Measurements from ENCODE around the gene EPHB1. TPM values are rescaled to one million over a fixed set of nuclear protein-coding genes. Genes with fewer than 3 reads are reported as not detected.
"Not testable (repeated sequence)": the region's sequence is repeated elsewhere in the genome, so short reads cannot be mapped to it uniquely, and the experiment has no call there.

Gene EPHB1
- polyA plus RNA-seq, 1 of the 3 experiments (the other 2 are of a cell fraction) = 1.2 TPM

- no peak for DNase-seq
- no peaks in the 10 kb centered on the region; a peak in 1 of 4 replicates for H3K4me1 ChIP-seq (ENCODE audit: control insufficient read depth in 1 of 2, insufficient read depth in 2 of 2, low read depth in 1 of 2, low read length in 1 of 2)
- 63% methylated on average over 5 of the region's 5 CpGs for WGBS (ENCODE audit: low lambda C conversion rate)
- H3K9me2 ChIP-seq = no peaks in the 10 kb centered on the region
- TF ChIP-seq CTCF (IDR thresholded peaks at IDR 0.05) (no peak), NRF1 (IDR thresholded peaks at IDR 0.05; ENCODE audit: low read depth, low read length) (no peak), TAF1 (IDR thresholded peaks at IDR 0.05; ENCODE audit: borderline replicate concordance, low read depth, low read length) (no peak), USF2 (IDR thresholded peaks at IDR 0.05; ENCODE audit: borderline replicate concordance, low read depth, low read length) (no peak), MEF2A (IDR thresholded peaks at IDR 0.05; ENCODE audit: borderline replicate concordance, low read depth) (no peak), REST (IDR thresholded peaks at IDR 0.05; ENCODE audit: low read depth, low read length) (no peak), GABPA (IDR thresholded peaks at IDR 0.05; ENCODE audit: low read depth) (no peak), FOXM1 (IDR thresholded peaks at IDR 0.05; ENCODE audit: low read depth) (no peak), SMC3 (IDR thresholded peaks at IDR 0.05; ENCODE audit: low read depth, low read length) (no peak), MXI1 (IDR thresholded peaks at IDR 0.05; ENCODE audit: low read depth, low read length) (no peak), IRF3 (IDR thresholded peaks at IDR 0.05; ENCODE audit: low read depth, low read length) (no peak), RFX5 (IDR thresholded peaks at IDR 0.05; ENCODE audit: low read length) (no peak), EZH2phosphoT487 (IDR thresholded peaks at IDR 0.05; ENCODE audit: borderline replicate concordance, low read depth) (no peak), PBX3 (IDR thresholded peaks at IDR 0.05) (no peak), RAD21 (IDR thresholded peaks at IDR 0.05; ENCODE audit: low read length) (no peak), RXRA (IDR thresholded peaks at IDR 0.05; ENCODE audit: borderline replicate concordance, low read depth) (no peak), ELF1 (IDR thresholded peaks at IDR 0.05) (no peak)
- ChIA-PET POLR2A (no interaction called here), CTCF (no interaction called here)
- no peak overlapping the region for H2AFZ ChIP-seq (ENCODE audit: low read depth)
- no peaks in the 10 kb centered on the region for H3F3A ChIP-seq (replicated peaks; ENCODE audit: insufficient read depth)
- H3K27ac ChIP-seq (ENCODE audit: low read depth in 2 of 2, low read length in 1 of 2) = no peak overlapping the region
- H3K36me3 ChIP-seq (replicated peaks in 1 of 2; ENCODE audit: control insufficient read depth in 1 of 2, insufficient read depth in 2 of 2, low read length in 1 of 2) = no peaks in the 10 kb centered on the region
- H3K9ac ChIP-seq = no peak overlapping the region
- no peaks in the 10 kb centered on the region for H3K27me3 ChIP-seq (ENCODE audit: insufficient read depth)
- no peak overlapping the region for H3K4me3 ChIP-seq (ENCODE audit: low read depth in 2 of 2, low read length in 1 of 2)
- no peak overlapping the region for H3K4me2 ChIP-seq
- no peaks in the 10 kb centered on the region for H4K20me1 ChIP-seq (ENCODE audit: insufficient read depth)
- no peaks in the 10 kb centered on the region for H3K9me3 ChIP-seq
- H3K79me2 ChIP-seq (ENCODE audit: insufficient read depth) = no peaks in the 10 kb centered on the region
These were observed 243.1 kb downstream of the EPHB1 start for GRCh38 chr3:135038186-135038585.

- H3K4me2 ChIP-seq; H3K27ac ChIP-seq (ENCODE audit: low read depth in 2 of 2, low read length in 1 of 2); H2AFZ ChIP-seq (ENCODE audit: low read depth); H3K4me3 ChIP-seq (ENCODE audit: low read depth in 2 of 2, low read length in 1 of 2); H3K36me3 ChIP-seq (replicated peaks in 1 of 2; ENCODE audit: control insufficient read depth in 1 of 2, insufficient read depth in 2 of 2, low read length in 1 of 2); H4K20me1 ChIP-seq (ENCODE audit: insufficient read depth); H3K9ac ChIP-seq; H3F3A ChIP-seq (replicated peaks; ENCODE audit: insufficient read depth); POLR2A ChIA-PET; DNase-seq; H3K4me1 ChIP-seq (ENCODE audit: control insufficient read depth in 1 of 2, insufficient read depth in 2 of 2, low read depth in 1 of 2, low read length in 1 of 2); H3K9me3 ChIP-seq; H3K9me2 ChIP-seq; H3K79me2 ChIP-seq (ENCODE audit: insufficient read depth); CTCF ChIA-PET; H3K27me3 ChIP-seq (ENCODE audit: insufficient read depth): not testable (repeated sequence)
- 60% methylated on average over 1 of the region's 22 CpGs for WGBS (ENCODE audit: low lambda C conversion rate)
These were observed 244.5 kb downstream of the EPHB1 start for GRCh38 chr3:135039536-135039935.
